Uterus (tissue), 2 donors: ENCODE results near the gene DDR2.

Experiments
- POLR2A ChIP-seq, 2 donors: fragments of 450-650 bp; IDR thresholded peaks; one replicate each; pipeline ENCODE4 v1.6.1; 2016; ENCODE audit warnings: antibody characterized with exemption in 2 of 2, mild to moderate bottlenecking in 1 of 2, moderate library complexity in 1 of 2
- TF ChIP-seq, protein P1 (sequence below), 4 experiments: fragments of 200-600 bp in 2 of 4; fragments of 450-650 bp in 2 of 4; sonication (generic) in 2 of 4; IDR thresholded peaks; one replicate each; pipeline ENCODE4 v1.5.1; 2016 to 2019; ENCODE audit warnings: antibody characterized with exemption in 4 of 4, mild to moderate bottlenecking in 2 of 4, moderate library complexity in 1 of 4

DNA sequence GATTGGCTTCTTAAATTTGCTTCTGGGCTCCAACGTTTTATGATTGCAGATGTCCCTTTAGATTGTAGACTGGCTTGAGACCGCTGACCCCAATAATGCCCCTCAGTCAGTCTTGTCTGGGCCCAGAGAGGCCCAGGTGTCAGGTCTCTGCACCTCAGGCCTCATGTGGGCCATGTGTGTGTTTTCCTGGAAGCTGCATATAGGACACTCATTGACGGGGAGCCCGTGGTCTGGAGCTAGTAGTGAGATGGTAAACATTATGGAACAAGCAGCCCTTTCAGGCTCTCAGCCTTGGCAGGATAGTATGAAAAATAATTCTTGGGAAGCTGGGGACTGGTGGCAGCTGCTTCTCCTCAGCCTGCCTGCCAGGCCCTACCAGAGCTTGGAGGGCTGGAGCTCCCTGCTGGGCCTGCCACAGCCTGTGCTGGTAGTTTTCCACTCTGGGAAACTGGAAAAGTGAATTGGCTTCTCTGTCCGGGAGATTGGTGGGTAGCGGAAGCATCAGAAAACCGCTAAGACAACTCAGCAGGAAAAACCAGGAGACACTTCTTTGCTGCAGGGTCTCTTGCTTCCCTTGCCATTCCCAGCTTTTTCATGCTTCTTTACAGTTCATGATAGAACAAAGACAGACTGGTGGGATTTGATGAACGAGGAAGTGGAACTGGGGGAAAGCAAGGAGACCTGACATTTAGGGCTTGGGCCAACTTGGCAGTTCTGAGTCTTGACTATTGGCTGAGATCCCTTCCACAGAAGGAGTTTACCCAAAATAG lies 100.5 kb downstream of the DDR2 start:
- no peak for TF ChIP-seq POLR2A (IDR thresholded peaks at IDR 0.05)
- TF ChIP-seq, protein P1, sequence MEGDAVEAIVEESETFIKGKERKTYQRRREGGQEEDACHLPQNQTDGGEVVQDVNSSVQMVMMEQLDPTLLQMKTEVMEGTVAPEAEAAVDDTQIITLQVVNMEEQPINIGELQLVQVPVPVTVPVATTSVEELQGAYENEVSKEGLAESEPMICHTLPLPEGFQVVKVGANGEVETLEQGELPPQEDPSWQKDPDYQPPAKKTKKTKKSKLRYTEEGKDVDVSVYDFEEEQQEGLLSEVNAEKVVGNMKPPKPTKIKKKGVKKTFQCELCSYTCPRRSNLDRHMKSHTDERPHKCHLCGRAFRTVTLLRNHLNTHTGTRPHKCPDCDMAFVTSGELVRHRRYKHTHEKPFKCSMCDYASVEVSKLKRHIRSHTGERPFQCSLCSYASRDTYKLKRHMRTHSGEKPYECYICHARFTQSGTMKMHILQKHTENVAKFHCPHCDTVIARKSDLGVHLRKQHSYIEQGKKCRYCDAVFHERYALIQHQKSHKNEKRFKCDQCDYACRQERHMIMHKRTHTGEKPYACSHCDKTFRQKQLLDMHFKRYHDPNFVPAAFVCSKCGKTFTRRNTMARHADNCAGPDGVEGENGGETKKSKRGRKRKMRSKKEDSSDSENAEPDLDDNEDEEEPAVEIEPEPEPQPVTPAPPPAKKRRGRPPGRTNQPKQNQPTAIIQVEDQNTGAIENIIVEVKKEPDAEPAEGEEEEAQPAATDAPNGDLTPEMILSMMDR (IDR thresholded peaks at IDR 0.05) = no peak
